HG03280 (cell line): ENCODE data around the gene EID2.
A peak's percentile ranks its signal among the peaks of the same experiment; 100 is the strongest.

Source experiments
- ATAC-seq: cut with Tn5 transposase; IDR thresholded peaks from one replicate; pipeline ENCODE4 v1.9.1; 2021; ENCODE audit warnings: mild to moderate bottlenecking, moderate library complexity; ENCODE audit not compliant: unreplicated experiment

EID2 gene, protein sequence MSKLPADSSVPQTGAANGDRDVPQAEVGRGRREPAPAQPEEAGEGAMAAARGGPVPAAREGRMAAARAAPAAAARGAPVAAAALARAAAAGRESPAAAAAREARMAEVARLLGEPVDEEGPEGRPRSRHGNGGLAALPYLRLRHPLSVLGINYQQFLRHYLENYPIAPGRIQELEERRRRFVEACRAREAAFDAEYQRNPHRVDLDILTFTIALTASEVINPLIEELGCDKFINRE

GRCh38 chr19:39539518-39540332, at the start of gene EID2:
Gene EID2 (minus strand): TSS chr19:39540161. CDS start chr19:39540079, 82 bp downstream.
- ATAC-seq = peak; percentile 90

DNA sequence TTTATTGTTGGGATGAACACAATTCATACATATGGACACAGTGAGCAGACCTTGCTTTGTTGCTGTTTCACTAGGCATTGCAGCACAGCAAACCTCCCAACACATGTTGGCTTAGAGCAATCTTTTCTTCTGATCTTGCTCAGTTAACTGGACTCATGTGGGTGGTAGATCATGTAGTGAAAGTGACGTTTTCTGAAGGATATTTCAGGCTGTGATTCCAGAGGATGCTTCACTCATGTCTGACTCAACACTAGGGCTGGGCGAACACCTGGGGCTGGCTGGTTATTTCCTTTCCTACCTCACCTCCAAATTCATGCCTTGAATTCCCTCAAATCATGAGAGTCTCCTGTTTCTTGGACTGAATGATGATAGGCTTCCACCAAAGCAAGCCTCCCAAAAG, 48.1 kb upstream of the EID2 start:
- no peak for ATAC-seq

GRCh38 chr19:39587496-39587895, 47.5 kb upstream of the EID2 start:
- ATAC-seq = no peak

DNA sequence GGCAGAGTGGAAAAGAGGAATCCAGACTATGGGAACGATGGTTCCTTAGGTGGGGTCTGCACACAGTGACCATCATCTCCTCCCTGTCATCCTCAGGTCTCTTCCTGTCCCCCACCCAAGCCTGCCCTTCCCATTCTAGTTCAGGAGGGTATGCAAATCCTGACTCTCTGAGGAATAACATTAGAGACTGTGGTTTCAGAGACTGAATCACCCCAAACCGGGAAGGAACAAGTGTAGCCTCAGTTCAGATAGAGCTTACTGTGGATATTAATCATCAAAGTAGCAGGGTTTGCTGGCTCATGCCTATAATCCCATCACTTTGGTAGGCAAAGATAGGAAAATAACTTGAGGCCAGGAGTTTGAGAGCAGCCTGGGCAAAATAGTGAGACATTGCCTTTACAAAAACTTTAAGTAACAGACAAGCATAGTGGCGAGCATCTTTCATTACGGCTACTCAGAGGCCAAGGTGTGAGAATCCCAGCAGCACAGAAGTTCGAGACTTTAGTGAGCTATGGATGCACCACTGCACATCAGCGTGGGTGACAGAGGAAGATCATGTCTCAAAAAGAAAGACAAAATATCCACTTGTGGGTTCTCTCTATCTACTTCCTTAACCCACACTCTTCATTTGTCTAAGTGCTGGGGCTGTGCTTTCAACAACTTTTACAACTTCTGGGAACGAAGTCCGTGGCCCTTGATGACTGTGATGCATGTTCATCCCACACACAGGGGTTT, 43.1 kb upstream of the EID2 start:
- no peak for ATAC-seq

GRCh38 chr19:39582442-39582841, 42.5 kb upstream of the EID2 start:
- no peak for ATAC-seq

DNA sequence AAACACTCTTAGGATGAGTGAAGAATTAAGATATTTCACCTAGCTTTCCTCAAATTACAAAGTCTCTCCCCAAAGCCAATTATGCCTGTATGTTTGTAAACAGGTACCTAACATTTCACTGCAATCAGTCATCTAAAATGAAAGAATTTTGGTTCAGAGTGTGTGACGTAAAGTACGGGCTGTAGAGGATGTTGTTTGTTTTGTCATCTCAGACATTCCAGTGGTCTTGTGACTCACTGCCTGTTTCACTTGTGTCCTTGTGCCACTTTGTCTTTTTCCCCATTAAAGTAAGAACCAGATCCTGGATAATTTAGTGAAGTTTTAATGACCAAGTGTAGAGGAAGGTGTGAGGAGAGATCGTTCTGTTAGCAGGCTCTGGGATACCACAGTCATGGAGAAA, 28.6 kb upstream of the EID2 start:
- no peak for ATAC-seq

- no peak for ATAC-seq
Observed at GRCh38 chr19:39566064-39566463, 26.1 kb upstream of the EID2 start.

DNA sequence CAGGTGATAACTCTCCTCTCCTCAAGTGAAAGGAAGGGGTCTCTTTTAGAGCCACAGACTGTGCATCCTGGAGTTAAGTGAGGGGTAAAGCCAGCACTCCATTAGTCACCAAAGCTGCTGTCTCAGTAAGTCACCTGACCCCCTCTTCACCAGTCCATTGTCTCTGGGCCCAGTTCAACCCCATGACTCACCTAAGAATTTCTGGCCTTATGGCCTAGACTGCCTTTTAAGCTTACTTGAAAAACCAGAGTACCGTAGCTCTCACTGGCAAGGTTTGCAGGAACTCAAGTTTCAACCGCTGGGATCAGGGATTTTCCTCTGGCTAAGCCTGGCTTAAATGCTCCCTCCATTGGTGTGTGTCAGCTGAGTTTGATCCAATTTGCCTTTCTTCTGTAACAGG, 23.4 kb upstream of the EID2 start:
- no peak for ATAC-seq

GRCh38 chr19:39558624-39559117, 18.7 kb upstream of the EID2 start:
- no peak for ATAC-seq

DNA sequence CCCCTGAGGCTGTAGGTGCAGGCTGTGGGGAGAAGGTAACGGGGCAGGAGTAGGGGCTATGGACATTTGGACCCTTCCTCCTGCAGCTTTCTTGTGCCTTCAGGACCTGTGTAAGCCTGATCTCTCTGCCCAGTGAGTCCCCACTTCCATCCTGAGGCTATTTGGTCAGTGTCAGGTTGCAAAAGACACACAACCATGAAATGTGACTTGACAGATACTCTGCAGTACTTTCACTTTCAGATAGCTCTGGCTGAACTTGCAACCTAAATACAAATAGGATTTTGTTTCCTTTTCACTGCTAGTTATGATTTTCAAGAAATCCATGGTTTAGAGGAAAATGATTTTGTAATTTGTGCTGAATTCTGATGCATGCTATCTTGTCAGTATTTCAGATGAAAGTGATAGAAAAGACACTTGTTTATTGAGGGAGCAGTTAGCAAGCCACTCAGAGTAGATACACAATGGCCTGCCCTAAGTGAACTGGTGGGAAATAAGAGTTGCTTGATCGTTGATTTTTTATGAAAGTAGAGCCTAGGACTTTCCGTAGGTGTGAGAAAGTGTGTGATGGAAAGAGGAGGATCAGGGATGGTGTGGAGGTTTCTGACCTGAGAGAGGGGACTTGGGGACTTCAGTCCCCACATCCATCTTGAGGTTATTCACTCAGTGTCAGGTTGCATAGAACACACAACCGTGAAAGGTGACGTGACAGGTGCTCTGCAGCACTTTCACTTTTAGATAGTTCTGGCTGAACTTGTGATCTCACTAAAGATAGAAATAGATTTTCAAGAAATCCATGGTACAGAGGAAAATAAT, 18.1 kb upstream of the EID2 start:
- ATAC-seq = no peak

- no peak for ATAC-seq
Observed at GRCh38 chr19:39555883-39556282, 15.9 kb upstream of the EID2 start.

GRCh38 chr19:39554701-39555311, 14.8 kb upstream of the EID2 start:
- ATAC-seq = no peak

GRCh38 chr19:39553082-39553652, 13.2 kb upstream of the EID2 start:
- no peak for ATAC-seq

GRCh38 chr19:39550197-39550596, 10.2 kb upstream of the EID2 start:
- ATAC-seq = no peak

- ATAC-seq = no peak
Observed at GRCh38 chr19:39546599-39546998, 6.6 kb upstream of the EID2 start.

DNA sequence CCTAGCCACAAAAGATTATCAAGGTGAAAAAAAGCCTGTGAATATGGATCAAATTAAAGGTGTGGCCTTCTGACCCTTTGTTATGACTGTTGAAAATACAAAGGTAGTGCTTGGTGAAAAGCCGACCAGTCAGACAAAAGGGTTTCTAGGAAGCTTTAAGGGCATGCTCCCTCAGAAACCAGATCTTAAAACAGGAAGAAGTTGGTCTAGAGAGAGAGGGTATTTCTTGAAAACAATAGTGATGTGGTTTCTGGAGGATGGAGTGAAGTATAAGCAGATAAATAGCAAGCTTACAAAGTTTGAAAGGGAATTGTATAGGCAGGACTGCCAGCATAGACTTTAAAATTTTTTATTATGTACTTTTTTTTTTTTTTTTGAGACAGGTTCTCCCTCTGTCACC, 5.0 kb upstream of the EID2 start:
- ATAC-seq = no peak

- ATAC-seq = no peak
Observed at GRCh38 chr19:39544226-39544903, 4.4 kb upstream of the EID2 start.

DNA sequence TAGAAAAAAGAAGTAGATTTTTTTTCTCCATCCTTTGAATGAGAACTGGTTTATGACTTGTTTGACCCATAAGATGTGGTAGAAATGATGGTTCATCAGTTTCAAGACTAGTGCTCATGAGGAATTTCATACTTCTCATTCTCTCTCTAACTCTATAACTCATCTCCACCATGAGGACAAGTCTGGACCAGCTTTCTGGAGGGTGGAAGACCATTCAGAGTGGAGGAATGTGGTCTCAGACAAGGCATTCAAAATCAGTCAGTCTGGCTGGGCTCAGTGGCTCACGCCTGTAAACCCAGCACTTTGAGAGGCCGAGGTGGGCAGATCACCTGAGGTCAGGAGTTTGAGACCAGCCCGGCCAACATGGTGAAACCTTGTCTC, 3.5 kb upstream of the EID2 start:
- ATAC-seq = no peak

DNA sequence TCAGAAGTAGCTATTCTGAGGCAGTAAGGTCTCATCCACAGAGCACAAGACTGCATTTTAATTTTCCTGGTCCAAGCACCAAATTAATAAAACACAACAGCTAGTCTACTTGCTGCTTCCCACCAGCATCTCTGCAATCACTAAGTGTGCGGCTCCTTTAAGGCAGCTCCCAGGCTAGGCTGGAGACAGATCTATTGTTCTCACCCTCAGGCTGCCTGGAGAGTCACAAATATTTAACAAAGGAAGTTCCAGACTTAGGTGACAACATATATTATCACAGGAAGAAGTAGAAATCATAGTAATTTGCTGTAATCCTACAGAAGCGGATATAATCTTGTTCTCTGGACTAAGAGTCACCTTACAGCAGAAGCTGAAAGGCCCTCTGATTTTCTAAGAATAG, 2.2 kb upstream of the EID2 start:
- no peak for ATAC-seq

GRCh38 chr19:39540333-39540673, 342 bp upstream of the EID2 start:
- no peak for ATAC-seq
